ENCODE data around the gene AFDN. TPM values are rescaled to one million over a fixed set of nuclear protein-coding genes. Genes with fewer than 3 reads are reported as not detected.

The AFDN gene
- total RNA-seq, 6 donors from 2014 or later = 149 to 517 (median 265) TPM

- 92 to 95% methylated on average over 2 of the region's 2 CpGs for WGBS, 2 donors
- H3K36me3 ChIP-seq = peaks cover 12 to 53% (median 19%) of the 10 kb centered on the region in 4 donors
- DNase-seq = no peak
- no peak overlapping the region for H3K27ac ChIP-seq
- no peak for ATAC-seq (ENCODE audit: low FRiP score in 2 of 2)
- H3K4me3 ChIP-seq = no peak overlapping the region
- no peak for TF ChIP-seq POLR2AphosphoS5 (IDR thresholded peaks at IDR 0.05)
- no peak for TF ChIP-seq EP300 (IDR thresholded peaks at IDR 0.05)
- TF ChIP-seq CTCF (IDR thresholded peaks at IDR 0.05) = no peak
- TF ChIP-seq POLR2A (IDR thresholded peaks at IDR 0.05) = no peak
- no peaks in the 10 kb centered on the region for H3K27me3 ChIP-seq
- peaks cover 0 to 7% (median 1%) of the 10 kb centered on the region in 4 donors for H3K4me1 ChIP-seq
- H3K9me3 ChIP-seq = no peaks in the 10 kb centered on the region
These were observed 46.0 kb downstream of the AFDN start for GRCh38 chr6:167872538-167873210.

GRCh38 chr6:167877994-167878779 is 51.5 kb downstream of the AFDN start:
- H3K9me3 ChIP-seq = no peaks in the 10 kb centered on the region
- peaks cover 0 to 3% (median 0%) of the 10 kb centered on the region in 4 donors for H3K4me1 ChIP-seq
- DNase-seq (no peak), ATAC-seq (ENCODE audit: low FRiP score in 2 of 2) (no peak)
- H3K27ac ChIP-seq = no peak overlapping the region
- no peak overlapping the region for H3K4me3 ChIP-seq
- no peak for TF ChIP-seq POLR2AphosphoS5 (IDR thresholded peaks at IDR 0.05)
- no peak for TF ChIP-seq EP300 (IDR thresholded peaks at IDR 0.05)
- no peak for TF ChIP-seq CTCF (IDR thresholded peaks at IDR 0.05)
- TF ChIP-seq POLR2A (IDR thresholded peaks at IDR 0.05) = no peak
- H3K36me3 ChIP-seq = peaks cover 11 to 62% (median 17%) of the 10 kb centered on the region in 4 donors
- 91 to 96% methylated on average over 9 of the region's 9 CpGs for WGBS, 2 donors
- H3K27me3 ChIP-seq = no peaks in the 10 kb centered on the region

- Histone ChIP-seq H3K9me3 (no peaks in the 10 kb centered on the region), H3K27ac (no peak overlapping the region), H3K27me3 (no peaks in the 10 kb centered on the region), H3K4me1 (peaks cover 0 to 3% (median 0%) of the 10 kb centered on the region in 4 donors), H3K4me3 (no peak overlapping the region), H3K36me3 (peaks cover 11 to 68% (median 17%) of the 10 kb centered on the region in 4 donors)
- WGBS, 2 donors = 92 to 93% methylated on average over 1 of the region's 1 CpG
- no peak for DNase-seq
- TF ChIP-seq CTCF (IDR thresholded peaks at IDR 0.05) (no peak), EP300 (IDR thresholded peaks at IDR 0.05) (no peak), POLR2AphosphoS5 (IDR thresholded peaks at IDR 0.05) (no peak), POLR2A (IDR thresholded peaks at IDR 0.05) (no peak)
- ATAC-seq (ENCODE audit: low FRiP score in 2 of 2) = no peak
These were observed 52.9 kb downstream of the AFDN start for GRCh38 chr6:167879612-167880011.

GRCh38 chr6:167881327-167881726 is 54.6 kb downstream of the AFDN start:
- Histone ChIP-seq H3K4me3 (no peak overlapping the region), H3K27ac (no peak overlapping the region), H3K27me3 (no peaks in the 10 kb centered on the region), H3K4me1 (peaks cover 0 to 3% (median 0%) of the 10 kb centered on the region in 4 donors), H3K9me3 (no peaks in the 10 kb centered on the region), H3K36me3 (peaks cover 2 to 64% (median 5%) of the 10 kb centered on the region in 4 donors)
- TF ChIP-seq EP300 (IDR thresholded peaks at IDR 0.05) (no peak), POLR2AphosphoS5 (IDR thresholded peaks at IDR 0.05) (no peak), CTCF (IDR thresholded peaks at IDR 0.05) (no peak), POLR2A (IDR thresholded peaks at IDR 0.05) (no peak)
- 79 to 89% methylated on average over 2 of the region's 2 CpGs for WGBS, 2 donors
- ATAC-seq (ENCODE audit: low FRiP score in 2 of 2) (no peak), DNase-seq (no peak)

Measured in upper lobe of left lung (tissue), 6 donors.